ENCODE results near the gene PTGER3.

DNA sequence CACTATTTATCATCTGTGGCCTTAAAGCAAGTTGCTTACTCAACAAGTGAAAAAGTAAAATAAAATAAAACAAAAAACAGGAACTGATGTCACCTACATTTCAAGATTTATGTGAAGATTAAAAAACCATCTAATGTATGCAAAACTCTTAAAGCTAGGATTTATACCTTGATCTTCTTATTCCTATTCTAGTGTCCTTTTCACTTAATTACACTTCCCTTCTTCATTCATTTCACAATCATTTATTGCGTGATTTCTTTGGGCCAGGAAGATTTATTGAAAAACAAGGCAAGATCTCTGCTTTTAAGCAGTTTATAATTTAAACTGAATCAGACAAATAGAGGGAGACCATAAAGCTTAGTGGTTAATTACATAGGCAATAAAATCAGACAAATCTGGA is 18.6 kb downstream of the PTGER3 start:
- TF ChIP-seq, protein P1, sequence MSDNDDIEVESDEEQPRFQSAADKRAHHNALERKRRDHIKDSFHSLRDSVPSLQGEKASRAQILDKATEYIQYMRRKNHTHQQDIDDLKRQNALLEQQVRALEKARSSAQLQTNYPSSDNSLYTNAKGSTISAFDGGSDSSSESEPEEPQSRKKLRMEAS (IDR thresholded peaks at IDR 0.05; ENCODE audit: low read depth) = no peak
- TF ChIP-seq CTCF (IDR thresholded peaks at IDR 0.05) (no peak), EZH2phosphoT487 (IDR thresholded peaks at IDR 0.05; ENCODE audit: borderline replicate concordance, low read depth) (no peak), MXI1 (IDR thresholded peaks at IDR 0.05; ENCODE audit: low read depth, low read length) (no peak), FOXM1 (IDR thresholded peaks at IDR 0.05; ENCODE audit: low read depth) (no peak)
- TF ChIP-seq, protein P2, sequence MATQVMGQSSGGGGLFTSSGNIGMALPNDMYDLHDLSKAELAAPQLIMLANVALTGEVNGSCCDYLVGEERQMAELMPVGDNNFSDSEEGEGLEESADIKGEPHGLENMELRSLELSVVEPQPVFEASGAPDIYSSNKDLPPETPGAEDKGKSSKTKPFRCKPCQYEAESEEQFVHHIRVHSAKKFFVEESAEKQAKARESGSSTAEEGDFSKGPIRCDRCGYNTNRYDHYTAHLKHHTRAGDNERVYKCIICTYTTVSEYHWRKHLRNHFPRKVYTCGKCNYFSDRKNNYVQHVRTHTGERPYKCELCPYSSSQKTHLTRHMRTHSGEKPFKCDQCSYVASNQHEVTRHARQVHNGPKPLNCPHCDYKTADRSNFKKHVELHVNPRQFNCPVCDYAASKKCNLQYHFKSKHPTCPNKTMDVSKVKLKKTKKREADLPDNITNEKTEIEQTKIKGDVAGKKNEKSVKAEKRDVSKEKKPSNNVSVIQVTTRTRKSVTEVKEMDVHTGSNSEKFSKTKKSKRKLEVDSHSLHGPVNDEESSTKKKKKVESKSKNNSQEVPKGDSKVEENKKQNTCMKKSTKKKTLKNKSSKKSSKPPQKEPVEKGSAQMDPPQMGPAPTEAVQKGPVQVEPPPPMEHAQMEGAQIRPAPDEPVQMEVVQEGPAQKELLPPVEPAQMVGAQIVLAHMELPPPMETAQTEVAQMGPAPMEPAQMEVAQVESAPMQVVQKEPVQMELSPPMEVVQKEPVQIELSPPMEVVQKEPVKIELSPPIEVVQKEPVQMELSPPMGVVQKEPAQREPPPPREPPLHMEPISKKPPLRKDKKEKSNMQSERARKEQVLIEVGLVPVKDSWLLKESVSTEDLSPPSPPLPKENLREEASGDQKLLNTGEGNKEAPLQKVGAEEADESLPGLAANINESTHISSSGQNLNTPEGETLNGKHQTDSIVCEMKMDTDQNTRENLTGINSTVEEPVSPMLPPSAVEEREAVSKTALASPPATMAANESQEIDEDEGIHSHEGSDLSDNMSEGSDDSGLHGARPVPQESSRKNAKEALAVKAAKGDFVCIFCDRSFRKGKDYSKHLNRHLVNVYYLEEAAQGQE (IDR thresholded peaks at IDR 0.05; ENCODE audit: low read depth, low read length) = no peak

All from SK-N-SH (cell line).